NT2/D1 (cell line): ENCODE results near the gene PKP2.

Experiments used
- DNase-seq: peaks from one replicate; pipeline ENCODE4 v3.0.0-alpha.2; 2011; ENCODE audit warnings: low read depth, low spot score
- H3K27me3 ChIP-seq: 2 replicates; pipeline ENCODE4 v1.6.0; 2011; ENCODE audit warnings: mild to moderate bottlenecking; ENCODE audit not compliant: insufficient read length, insufficient read depth
- H3K36me3 ChIP-seq: 2 replicates; pipeline ENCODE4 v1.6.1; 2011; ENCODE audit warnings: mild to moderate bottlenecking, low read length, mixed read lengths; ENCODE audit not compliant: insufficient read depth, insufficient read length
- H3K4me1 ChIP-seq: 2 replicates; pipeline ENCODE4 v1.5.1; 2011; ENCODE audit not compliant: insufficient read depth, insufficient read length
- H3K4me3 ChIP-seq: 2 replicates; pipeline ENCODE4 v1.5.1; 2011; ENCODE audit warnings: low read depth; ENCODE audit not compliant: insufficient read length
- H3K9ac ChIP-seq: 2 replicates; pipeline ENCODE4 v1.6.0; 2011; ENCODE audit warnings: low read depth; ENCODE audit not compliant: insufficient read length
- H3K9me3 ChIP-seq: 2 replicates; pipeline ENCODE4 v1.5.1; 2011; ENCODE audit warnings: mild to moderate bottlenecking, low read length; ENCODE audit not compliant: insufficient read depth
- SUZ12 ChIP-seq: IDR thresholded peaks from 2 replicates; pipeline ENCODE4 v1.6.1; 2011; ENCODE audit not compliant: insufficient read length, insufficient read depth; ENCODE audit errors: extremely low read depth
- YY1 ChIP-seq: IDR thresholded peaks from 2 replicates; pipeline ENCODE4 v1.6.1; 2011; ENCODE audit not compliant: insufficient read length, insufficient read depth
- ZNF274 ChIP-seq: IDR thresholded peaks from 2 replicates; pipeline ENCODE4 v1.6.1; 2011; ENCODE audit warnings: mild to moderate bottlenecking, low read depth, low read length

PKP2 gene

DNA sequence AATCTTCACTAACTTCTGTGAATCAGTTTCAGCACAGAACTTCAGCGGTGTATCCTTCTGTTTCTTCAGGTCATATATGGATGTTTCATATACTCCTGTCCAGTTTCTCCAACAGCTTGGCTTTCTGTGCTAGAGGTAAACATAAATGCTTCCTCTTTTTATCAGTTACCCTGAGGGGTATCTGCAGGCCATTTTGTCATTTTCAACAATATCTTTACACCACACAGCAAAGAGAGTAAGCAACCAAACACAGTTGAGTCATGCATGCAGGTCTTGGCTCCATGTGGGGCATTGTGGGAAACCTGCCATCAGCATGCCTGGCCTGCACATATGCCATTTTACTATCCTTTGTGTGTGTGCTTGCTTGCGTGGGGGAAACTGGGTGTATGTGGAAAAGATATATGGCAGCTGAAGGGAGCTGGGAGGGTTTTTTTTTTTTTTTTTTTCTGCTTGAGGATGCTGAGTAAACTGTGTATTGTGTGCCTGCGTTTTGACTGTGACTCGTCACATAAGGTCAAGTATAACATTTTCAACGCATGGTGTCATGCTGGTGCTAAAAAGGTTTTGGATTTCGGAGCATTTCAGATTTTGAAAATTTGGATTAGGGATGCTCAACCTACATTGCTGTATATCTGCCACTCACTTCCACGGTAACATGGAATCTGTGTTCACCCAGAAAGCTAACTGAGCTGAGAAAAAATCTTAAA, 84.7 kb downstream of the PKP2 start:
- peaks cover 9% of the 10 kb centered on the region; the same call in 1 of the 2 replicates for H3K9me3 ChIP-seq
- H3K36me3 ChIP-seq = peaks cover 26% of the 10 kb centered on the region
- H3K4me3 ChIP-seq = no peak overlapping the region
- H3K27me3 ChIP-seq = no peaks in the 10 kb centered on the region
- H3K9ac ChIP-seq = no peak overlapping the region
- no peak for TF ChIP-seq YY1
- no peak for TF ChIP-seq SUZ12
- TF ChIP-seq ZNF274 = no peak
- DNase-seq = no peak
- peaks cover 4% of the 10 kb centered on the region for H3K4me1 ChIP-seq

DNA sequence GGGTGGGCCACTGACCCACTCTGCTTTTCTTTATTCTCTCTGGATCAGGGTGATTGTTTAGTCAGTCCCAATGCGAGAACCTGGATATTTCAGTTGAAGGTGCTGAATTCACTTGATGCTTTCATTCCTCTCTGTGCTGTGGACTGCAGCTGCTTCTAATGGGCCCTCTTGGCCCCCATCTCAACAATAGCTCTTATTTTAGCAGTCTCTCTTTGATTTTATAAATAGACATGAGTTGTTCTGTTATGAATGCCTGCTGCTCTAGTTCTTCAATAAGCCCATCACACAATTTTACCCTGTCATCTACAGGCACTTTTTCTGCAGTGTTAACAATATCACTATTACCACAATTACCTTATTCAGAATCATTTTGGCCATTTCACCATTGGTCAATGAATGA, 86.7 kb downstream of the PKP2 start:
- H3K36me3 ChIP-seq = peaks cover 19% of the 10 kb centered on the region
- no peak overlapping the region for H3K9ac ChIP-seq
- no peak for DNase-seq
- TF ChIP-seq YY1 = no peak
- TF ChIP-seq SUZ12 = no peak
- TF ChIP-seq ZNF274 = no peak
- no peaks in the 10 kb centered on the region for H3K27me3 ChIP-seq
- H3K4me1 ChIP-seq = peaks cover 4% of the 10 kb centered on the region
- peaks cover 9% of the 10 kb centered on the region; the same call in 1 of the 2 replicates for H3K9me3 ChIP-seq
- no peak overlapping the region for H3K4me3 ChIP-seq

- H3K27me3 ChIP-seq = no peaks in the 10 kb centered on the region
- no peak for TF ChIP-seq YY1
- no peak for TF ChIP-seq ZNF274
- no peak for TF ChIP-seq SUZ12
- no peak for DNase-seq
- no peak overlapping the region for H3K9ac ChIP-seq
- H3K9me3 ChIP-seq = peaks cover 9% of the 10 kb centered on the region; the same call in 1 of the 2 replicates
- peaks cover 19% of the 10 kb centered on the region for H3K36me3 ChIP-seq
- H3K4me3 ChIP-seq = no peak overlapping the region
- H3K4me1 ChIP-seq = peaks cover 4% of the 10 kb centered on the region
These were observed 87.4 kb downstream of the PKP2 start for GRCh38 chr12:32809196-32809595.

- Histone ChIP-seq H3K9me3 (peaks cover 9% of the 10 kb centered on the region; the same call in 1 of the 2 replicates), H3K27me3 (no peaks in the 10 kb centered on the region), H3K4me1 (peaks cover 4% of the 10 kb centered on the region), H3K9ac (no peak overlapping the region), H3K36me3 (peaks cover 38% of the 10 kb centered on the region), H3K4me3 (no peak overlapping the region)
- DNase-seq = no peak
- TF ChIP-seq SUZ12 (no peak), YY1 (no peak), ZNF274 (no peak)
These were observed 92.3 kb downstream of the PKP2 start for GRCh38 chr12:32804301-32804700.

DNA sequence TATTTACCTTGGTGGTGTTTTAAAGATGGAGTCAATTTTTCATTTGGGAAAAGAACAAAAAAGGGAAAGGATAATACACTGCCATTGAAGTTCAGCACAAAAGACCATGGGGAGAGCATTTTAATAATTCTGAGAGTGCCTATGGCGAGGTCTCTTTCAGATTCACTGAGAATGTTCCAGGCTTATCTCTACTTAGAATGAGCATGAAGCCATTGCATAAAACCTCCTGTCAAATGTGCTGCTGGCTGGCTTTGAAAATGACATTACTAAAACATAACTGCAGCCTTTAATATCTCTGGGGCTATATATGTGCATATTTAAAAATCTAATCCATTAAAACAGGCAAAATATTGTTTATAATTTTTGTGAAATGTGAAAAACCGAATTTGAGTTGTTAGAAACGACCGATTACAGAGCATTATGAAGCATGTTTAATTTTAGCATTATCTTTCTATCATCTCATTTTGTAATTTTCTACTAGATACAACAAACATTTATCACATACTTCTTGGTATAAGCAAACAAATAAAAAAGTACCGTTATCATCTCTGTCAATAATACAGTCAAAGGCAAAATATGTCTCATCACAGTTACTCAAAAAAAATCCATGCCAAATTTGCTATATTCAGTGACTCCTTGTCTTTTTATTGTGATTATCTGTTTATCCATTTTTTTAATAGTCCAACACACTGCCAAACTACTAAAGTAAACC, 95.2 kb downstream of the PKP2 start:
- no peak overlapping the region for H3K9ac ChIP-seq
- no peak for TF ChIP-seq SUZ12
- TF ChIP-seq YY1 = no peak
- no peak for TF ChIP-seq ZNF274
- H3K27me3 ChIP-seq = no peaks in the 10 kb centered on the region
- H3K4me3 ChIP-seq = no peak overlapping the region
- no peaks in the 10 kb centered on the region for H3K4me1 ChIP-seq
- DNase-seq = no peak
- H3K9me3 ChIP-seq = no peaks in the 10 kb centered on the region
- H3K36me3 ChIP-seq = peaks cover 27% of the 10 kb centered on the region

DNA sequence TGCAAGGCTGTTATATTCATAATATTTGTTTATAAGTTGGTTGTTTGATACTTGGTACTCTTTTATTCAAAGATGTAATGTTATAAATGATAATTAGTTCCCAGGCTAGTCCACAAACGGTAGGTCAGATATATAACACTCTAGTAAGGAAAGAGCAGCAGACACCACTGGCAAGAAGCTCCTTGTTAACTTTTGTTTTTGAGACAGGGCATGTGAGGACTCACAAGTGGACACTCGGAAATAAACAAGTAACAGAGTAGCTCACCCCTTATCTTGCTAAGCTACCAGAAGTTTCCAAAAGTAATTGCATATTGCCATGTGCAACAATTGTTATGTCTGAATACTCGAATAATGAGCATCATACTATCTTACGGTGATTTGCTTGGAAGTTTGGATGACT, 102.3 kb downstream of the PKP2 start:
- no peaks in the 10 kb centered on the region for H3K4me1 ChIP-seq
- H3K27me3 ChIP-seq = no peaks in the 10 kb centered on the region
- H3K9ac ChIP-seq = no peak overlapping the region
- no peak overlapping the region for H3K4me3 ChIP-seq
- peaks cover 35% of the 10 kb centered on the region for H3K36me3 ChIP-seq
- no peak for DNase-seq
- H3K9me3 ChIP-seq = no peaks in the 10 kb centered on the region
- TF ChIP-seq ZNF274 = no peak
- no peak for TF ChIP-seq SUZ12
- TF ChIP-seq YY1 = no peak

GRCh38 chr12:32789916-32790315, 106.7 kb downstream of the PKP2 start:
- TF ChIP-seq SUZ12 (no peak), YY1 (no peak), ZNF274 (no peak)
- H3K27me3 ChIP-seq = no peaks in the 10 kb centered on the region
- no peak overlapping the region for H3K9ac ChIP-seq
- H3K4me1 ChIP-seq = no peaks in the 10 kb centered on the region
- DNase-seq = no peak
- H3K9me3 ChIP-seq = peaks cover 7% of the 10 kb centered on the region; the same call in 1 of the 2 replicates
- no peak overlapping the region for H3K4me3 ChIP-seq
- H3K36me3 ChIP-seq = peaks cover 30% of the 10 kb centered on the region

- H3K4me3 ChIP-seq = no peak overlapping the region
- H3K9ac ChIP-seq = no peak overlapping the region
- no peaks in the 10 kb centered on the region for H3K27me3 ChIP-seq
- DNase-seq = no peak
- peaks cover 7% of the 10 kb centered on the region; the same call in 1 of the 2 replicates for H3K9me3 ChIP-seq
- no peaks in the 10 kb centered on the region for H3K4me1 ChIP-seq
- no peak for TF ChIP-seq YY1
- no peak for TF ChIP-seq ZNF274
- no peak for TF ChIP-seq SUZ12
- peaks cover 30% of the 10 kb centered on the region for H3K36me3 ChIP-seq
These were observed 107.1 kb downstream of the PKP2 start for GRCh38 chr12:32789446-32789845.
